ENCODE results near the gene DHX15.

DHX15 gene

GRCh38 chr4:24482871-24483270 is 101.5 kb downstream of the DHX15 start:
- no peak for DNase-seq (ENCODE audit: low read depth in 3 of 3)

- DNase-seq (ENCODE audit: low read depth in 3 of 3): no peak
These were observed 106.4 kb downstream of the DHX15 start for GRCh38 chr4:24477919-24478318.

Data from stimulated activated CD4-positive, alpha-beta T cell treated with anti-CD3 and anti-CD28 coated beads, TNF-alpha, amount 100 ng/mL, for 48 hours (primary cell).